Astrocyte of the cerebellum (primary cell): ENCODE data around the gene MYO18A.

Experiments
- DNase-seq: peaks from one replicate; pipeline ENCODE4 v3.0.0-alpha.2; 2011; ENCODE audit warnings: low read depth
- H3K4me3 ChIP-seq: 2 replicates; pipeline ENCODE4 v1.5.1; 2011; ENCODE audit warnings: mild to moderate bottlenecking, low read depth, low read length, moderate library complexity
- CTCF ChIP-seq: IDR thresholded peaks from 2 replicates; pipeline ENCODE4 v1.5.1; 2012; ENCODE audit warnings: low read length, low read depth, moderate library complexity, mild to moderate bottlenecking; ENCODE audit errors: missing control alignments
- in situ Hi-C: cut with HindIII; loops from 2 replicates; pipeline ENCODE4 v1.10.0; 2017; ENCODE audit warnings: low sequenced_read_pairs

The MYO18A gene

DNA sequence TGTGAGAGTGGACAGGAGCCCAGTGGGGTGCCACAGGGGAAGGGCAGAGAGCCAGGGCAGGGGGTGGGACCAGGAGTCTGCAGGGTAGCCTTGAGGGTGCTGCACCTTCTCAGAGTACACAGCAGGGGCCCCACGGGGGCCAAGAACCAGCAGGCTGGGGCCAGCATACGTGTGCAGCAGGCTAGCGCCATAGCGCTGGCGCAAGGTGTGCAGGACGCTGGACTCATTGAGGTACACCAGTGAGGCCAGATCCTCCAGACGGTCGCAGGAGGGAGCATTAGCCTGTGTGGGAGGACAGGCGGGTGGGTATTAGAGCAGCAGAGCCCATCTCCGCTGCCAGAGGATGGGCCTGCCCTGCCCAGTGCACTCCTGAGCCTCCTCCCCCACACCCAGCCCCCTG lies 58.8 kb downstream of the MYO18A start:
- H3K4me3 ChIP-seq: no peak overlapping the region
- in situ Hi-C loops: no loop called here
- TF ChIP-seq CTCF: no peak

GRCh38 chr17:29120433-29120832 lies 59.8 kb downstream of the MYO18A start:
- no peak overlapping the region for H3K4me3 ChIP-seq
- in situ Hi-C loops: no loop called here
- no peak for TF ChIP-seq CTCF
- no peak for DNase-seq

More for the DNA sequence above, 58.8 kb downstream of the MYO18A start:
- DNase-seq: no peak

- TF ChIP-seq CTCF: no peak
- in situ Hi-C loops: no loop called here
- H3K4me3 ChIP-seq: no peak overlapping the region
- DNase-seq: no peak
Observed at GRCh38 chr17:29119265-29119664, 60.9 kb downstream of the MYO18A start.

GRCh38 chr17:29116804-29117753 lies 63.1 kb downstream of the MYO18A start:
- no peak overlapping the region for H3K4me3 ChIP-seq
- in situ Hi-C loops: no loop called here
- TF ChIP-seq CTCF: peak; percentile 87
- no peak for DNase-seq

DNA sequence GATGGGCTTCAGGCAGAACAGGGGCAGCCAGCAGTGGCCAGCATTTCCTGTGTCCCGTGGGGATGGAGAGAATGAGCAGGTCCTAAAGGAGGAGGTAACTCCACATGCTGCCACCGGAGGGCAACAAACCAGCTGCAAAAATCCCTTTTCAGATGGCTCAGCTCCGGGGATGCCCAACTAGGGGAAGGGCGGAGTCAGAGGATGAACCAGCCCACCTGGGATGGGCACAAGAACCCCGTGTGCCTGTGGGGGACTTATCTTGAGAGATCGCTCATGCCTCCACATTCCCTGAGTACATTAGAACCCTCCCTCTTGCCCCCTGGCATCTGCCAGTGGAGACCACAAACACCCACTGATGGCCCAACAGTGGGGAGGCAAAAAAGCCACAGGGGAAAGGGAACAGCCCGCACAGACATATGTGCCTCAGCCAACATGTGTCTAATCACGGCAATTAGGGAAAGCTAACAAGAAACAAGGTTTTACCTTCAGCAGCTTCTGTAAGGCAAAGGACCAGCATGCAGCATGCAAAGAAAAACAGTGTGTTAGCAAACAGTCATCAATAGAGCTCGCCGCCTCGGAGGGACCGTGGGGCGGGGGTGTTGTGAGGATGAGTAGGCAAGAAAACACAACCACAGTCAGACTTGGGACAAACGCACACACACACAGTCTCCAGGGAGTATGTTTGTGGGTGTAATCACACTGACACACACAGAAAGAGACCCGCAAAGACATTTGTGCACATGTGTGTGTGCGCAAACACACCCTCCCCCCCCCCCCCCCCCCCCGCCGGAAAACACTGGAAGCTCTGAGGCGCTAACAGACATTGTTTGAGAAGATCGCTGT lies 64.0 kb downstream of the MYO18A start:
- no peak for DNase-seq
- in situ Hi-C loops: no loop called here

More for the DNA sequence above, 64.0 kb downstream of the MYO18A start:
- H3K4me3 ChIP-seq: no peak overlapping the region
- TF ChIP-seq CTCF: peak; percentile 59
